Transverse colon (tissue), 4 donors: ENCODE data around the gene CHD6. TPM values are rescaled to one million over a fixed set of nuclear protein-coding genes. Genes with fewer than 3 reads are reported as not detected.

Experiments used
- DNase-seq: peaks from one replicate; pipeline ENCODE4 v3.0.0-alpha.2; 2019
- H3K27ac ChIP-seq, 4 donors: fragments of 200-600 bp; sonication (generic); 2 replicates each; pipeline ENCODE4 v1.5.1; 2016 to 2018; ENCODE audit warnings: inconsistent platforms in 4 of 4
- H3K27me3 ChIP-seq: fragments of 200-600 bp; sonication (generic); 2 replicates; pipeline ENCODE4 v1.5.1; 2017; ENCODE audit warnings: inconsistent platforms
- H3K36me3 ChIP-seq, 4 donors: fragments of 200-600 bp; sonication (generic); 2 replicates each; pipeline ENCODE4 v1.5.1; 2017 to 2019; ENCODE audit warnings: inconsistent platforms in 4 of 4
- H3K4me1 ChIP-seq, 4 donors: fragments of 200-600 bp; sonication (generic); 2 replicates each; pipeline ENCODE4 v1.5.1; 2017 to 2020; ENCODE audit warnings: inconsistent platforms in 4 of 4
- H3K4me3 ChIP-seq, 4 donors: fragments of 200-600 bp; sonication (generic); 1 replicate in 1 of 4; 2 replicates in 3 of 4; pipeline versions ENCODE4 v1.5.1 to v1.6.1; 2017 to 2019; ENCODE audit warnings: inconsistent platforms in 4 of 4
- H3K9me3 ChIP-seq, 2 donors: fragments of 200-600 bp; sonication (generic); 2 replicates each; pipeline ENCODE4 v1.5.1; 2017 to 2019; ENCODE audit warnings: inconsistent platforms in 2 of 2
- CTCF ChIP-seq, 5 experiments: fragments of 200-600 bp in 3 of 5; fragments of 450-650 bp in 2 of 5; sonication (generic) in 3 of 5; IDR thresholded peaks; 1 replicate in 2 of 5; 2 replicates in 3 of 5; pipeline ENCODE4 v1.5.1; 2016 to 2017; ENCODE audit warnings: antibody characterized with exemption in 5 of 5, inconsistent platforms in 3 of 5, mild to moderate bottlenecking in 2 of 5, moderate library complexity in 1 of 5
- EP300 ChIP-seq: sonication (generic); formaldehyde crosslinking; IDR thresholded peaks from one replicate; pipeline ENCODE4 v1.6.1; 2017; ENCODE audit warnings: antibody characterized with exemption, low read depth
- POLR2A ChIP-seq: fragments of 450-650 bp; IDR thresholded peaks from one replicate; pipeline ENCODE4 v1.6.1; 2016; ENCODE audit warnings: antibody characterized with exemption, mild to moderate bottlenecking, moderate library complexity
- POLR2AphosphoS5 ChIP-seq, 3 donors: sonication (generic); formaldehyde crosslinking; IDR thresholded peaks; one replicate each; pipeline ENCODE4 v1.6.1; 2016; ENCODE audit warnings: antibody characterized with exemption in 3 of 3
- WGBS, 2 donors: methylation state at CpG; one replicate each; pipeline ENCODE4 v1.1.5; 2018; ENCODE audit warnings: low coverage in 1 of 2; 5-methylcytosine and 5-hydroxymethylcytosine counted together
- in situ Hi-C, 4 donors: fragments of 200-750 bp; cut with MboI; loops; one replicate each; pipeline versions ENCODE4 v1.15.0 to v1.15.1; 2017; ENCODE audit warnings: low sequenced_read_pairs in 3 of 4, low pct_ligation_motif_present in 1 of 4, low pct_unique_long_range_greater_than_20kb in 1 of 4
- intact Hi-C: fragments of 100-400 bp; cut with DNase I; formaldehyde crosslinking; loops from one replicate; pipeline ENCODE4 v1.15.1; 2023; ENCODE audit warnings: low total_unique reads
- total RNA-seq, 4 donors: library from RNA; depleted of rRNA; stranded (reverse); fragments of >200 nt; gene quantifications; one replicate each; pipeline ENCODE4 v1.1.0, GENCODE V29; 2016

Gene CHD6
- total RNA-seq, 4 donors from 2014 or later: 27.3 to 42.1 (median 27.9) TPM

DNA sequence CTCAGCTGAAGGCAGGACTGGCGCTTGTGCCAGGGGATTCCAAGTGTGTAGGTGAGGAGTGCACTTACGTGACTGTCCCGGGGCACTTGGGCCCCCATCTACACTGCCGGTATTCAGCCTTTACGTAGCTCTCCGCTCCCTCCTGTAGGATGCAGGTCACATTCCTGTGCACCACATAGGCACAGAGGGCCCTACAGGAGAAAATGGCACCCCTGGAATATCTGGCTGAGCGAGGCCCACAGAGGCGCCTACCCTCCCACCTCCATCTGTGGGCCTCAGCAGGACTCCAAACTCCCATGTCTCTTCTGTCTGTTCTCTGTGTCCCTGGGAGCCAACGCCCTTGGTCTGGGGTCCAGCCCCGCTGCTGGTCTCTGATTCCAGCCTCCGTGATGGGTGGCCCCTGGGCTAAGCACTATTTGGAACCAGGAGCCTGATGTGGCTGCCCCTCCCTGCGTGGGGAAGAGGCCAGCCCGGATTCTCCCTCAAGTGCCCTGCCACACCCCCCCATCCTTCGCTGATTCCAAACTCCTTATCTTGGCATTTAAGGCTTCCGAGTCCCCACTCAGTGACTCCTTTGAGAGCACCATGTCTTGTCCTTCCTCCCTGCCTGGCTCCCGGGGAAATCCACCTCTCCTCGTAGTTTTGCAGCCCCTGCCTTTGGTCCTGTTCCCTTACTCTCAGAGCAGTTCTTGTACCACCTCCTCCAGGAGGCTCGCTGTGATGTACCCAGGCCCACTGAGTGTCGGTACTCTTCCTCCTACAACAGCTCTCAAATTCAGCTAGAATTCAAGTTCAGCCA, 253.0 kb downstream of the CHD6 start:
- intact Hi-C loops: loop anchor here (2.0 kb wide), 1 partner anchor 20 kb away; no protein-coding TSS in a partner anchor
- no peak overlapping the region for H3K27ac ChIP-seq

GRCh38 chr20:41364236-41364855, 253.8 kb downstream of the CHD6 start:
- WGBS, 2 donors: 80 to 100% methylated on average over 1 to 13 of the region's 13 CpGs
- Histone ChIP-seq H3K27ac (no peak overlapping the region), H3K27me3 (peaks cover 53% of the 10 kb centered on the region), H3K4me3 (no peak overlapping the region), H3K36me3 (no peaks in the 10 kb centered on the region), H3K9me3 (no peaks in the 10 kb centered on the region), H3K4me1 (peaks cover 5 to 11% (median 9%) of the 10 kb centered on the region in 4 donors)
- intact Hi-C loops: loop anchor here (2.0 kb wide), 1 partner anchor 20 kb away; no protein-coding TSS in a partner anchor
- DNase-seq: no peak
- in situ Hi-C loops: no loop called here
- TF ChIP-seq POLR2A (no peak), POLR2AphosphoS5 (IDR thresholded peaks at IDR 0.05) (no peak), CTCF (IDR thresholded peaks at IDR 0.05) (no peak), EP300 (no peak)

More for the DNA sequence above, 253.0 kb downstream of the CHD6 start:
- Histone ChIP-seq H3K4me3 (no peak overlapping the region), H3K27me3 (peaks cover 54% of the 10 kb centered on the region), H3K36me3 (no peaks in the 10 kb centered on the region), H3K4me1 (peaks cover 5 to 11% (median 9%) of the 10 kb centered on the region in 4 donors), H3K9me3 (no peaks in the 10 kb centered on the region)
- WGBS, 2 donors: 81 to 92% methylated on average over 2 to 19 of the region's 19 CpGs
- TF ChIP-seq EP300 (no peak), POLR2A (no peak), POLR2AphosphoS5 (IDR thresholded peaks at IDR 0.05) (no peak), CTCF (IDR thresholded peaks at IDR 0.05) (no peak)
- in situ Hi-C loops: no loop called here
- DNase-seq: no peak

- in situ Hi-C loops: no loop called here
- no peak overlapping the region for H3K27ac ChIP-seq
- intact Hi-C loops: no loop called here
- peaks cover 5 to 11% (median 9%) of the 10 kb centered on the region in 4 donors for H3K4me1 ChIP-seq
- no peak for DNase-seq
- peaks cover 46% of the 10 kb centered on the region for H3K27me3 ChIP-seq
- H3K4me3 ChIP-seq: no peak overlapping the region
- 88% methylated on average over 4 of the region's 7 CpGs; no CpG with 5 or more reads in 1 of the 2 donors for WGBS, 2 donors
- TF ChIP-seq EP300 (no peak), POLR2AphosphoS5 (IDR thresholded peaks at IDR 0.05) (no peak), POLR2A (no peak), CTCF (IDR thresholded peaks at IDR 0.05) (no peak)
- no peaks in the 10 kb centered on the region for H3K36me3 ChIP-seq
- no peaks in the 10 kb centered on the region for H3K9me3 ChIP-seq
Measured at GRCh38 chr20:41363601-41364000, 254.6 kb downstream of the CHD6 start.

GRCh38 chr20:41362748-41363140, 255.4 kb downstream of the CHD6 start:
- Histone ChIP-seq H3K4me1 (peaks cover 5 to 11% (median 9%) of the 10 kb centered on the region in 4 donors), H3K27me3 (peaks cover 40% of the 10 kb centered on the region), H3K36me3 (peaks cover 0 to under 1% (median 0%) of the 10 kb centered on the region in 4 donors), H3K9me3 (no peaks in the 10 kb centered on the region), H3K27ac (no peak overlapping the region), H3K4me3 (no peak overlapping the region)
- DNase-seq: no peak
- TF ChIP-seq CTCF (IDR thresholded peaks at IDR 0.05) (no peak), POLR2AphosphoS5 (IDR thresholded peaks at IDR 0.05) (no peak), POLR2A (no peak), EP300 (no peak)
- 78% methylated on average over 5 of the region's 5 CpGs; no CpG with 5 or more reads in 1 of the 2 donors for WGBS, 2 donors
- in situ Hi-C loops: no loop called here
- intact Hi-C loops: no loop called here
